ENCODE data around the gene SMARCD2. TPM values are rescaled to one million over a fixed set of nuclear protein-coding genes. Genes with fewer than 3 reads are reported as not detected.
"Not testable (repeated sequence)": the region's sequence is repeated elsewhere in the genome, so short reads cannot be mapped to it uniquely, and the experiment has no call there.

Gene SMARCD2
- 78.7 and 107 TPM in 2 replicates for total RNA-seq

DNA sequence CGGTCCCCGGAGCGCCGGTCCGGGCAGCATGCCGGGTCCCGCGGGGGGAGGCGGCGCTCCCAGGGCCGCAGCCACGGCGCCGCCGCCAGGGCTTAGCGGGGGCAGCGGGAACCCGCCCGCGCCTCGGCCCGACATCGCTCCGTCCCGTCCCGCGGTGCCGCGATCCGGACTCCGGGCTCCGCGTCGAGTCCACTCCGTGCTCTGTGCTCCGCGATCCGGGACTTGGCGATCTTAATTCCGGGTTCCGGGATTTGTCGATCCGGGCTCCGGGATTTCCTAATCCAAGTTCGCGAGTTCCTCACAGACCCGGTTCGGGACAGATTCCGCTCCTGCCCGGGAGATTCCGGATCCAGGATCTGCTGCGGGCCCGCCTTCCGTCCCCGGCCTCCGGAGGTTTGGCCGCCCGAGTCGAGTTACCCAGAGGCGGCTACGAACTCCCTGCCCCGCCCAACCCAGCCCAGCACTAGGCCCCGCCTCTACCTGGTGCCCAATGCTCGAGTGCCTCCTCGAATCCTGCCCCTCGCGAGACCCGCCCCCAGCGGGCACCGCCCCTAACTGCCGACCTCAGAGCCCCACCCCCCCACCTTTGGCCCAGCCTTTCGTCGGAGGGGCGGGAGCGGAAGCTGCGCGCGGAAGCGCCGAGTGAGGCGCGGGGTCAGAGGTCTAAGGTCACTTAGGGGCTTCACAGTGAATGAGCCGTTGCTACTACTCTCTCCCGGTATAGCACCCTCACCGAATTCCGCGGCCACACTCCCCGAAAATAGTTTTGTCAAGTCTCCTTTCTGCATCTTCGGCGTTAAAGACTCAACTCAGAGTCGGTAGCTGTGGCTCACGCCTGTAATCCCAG lies at the start of gene SMARCD2:
TSS of gene SMARCD2 (minus strand) at position 146 of the 847 bp plus-strand sequence. CDS start at position 135, 11 bp downstream.
- peak within 1 kb of the TSS; percentile 76 for H3K4me3 ChIP-seq (ENCODE audit: low read depth, low read length)
- no peaks in the 10 kb centered on the region for H3K27me3 ChIP-seq (ENCODE audit: control insufficient read depth, insufficient read depth, low read length)
- no peaks in the 10 kb centered on the region for H3K36me3 ChIP-seq (ENCODE audit: control insufficient read depth, insufficient read depth, low read length)
- TF ChIP-seq, protein P1, sequence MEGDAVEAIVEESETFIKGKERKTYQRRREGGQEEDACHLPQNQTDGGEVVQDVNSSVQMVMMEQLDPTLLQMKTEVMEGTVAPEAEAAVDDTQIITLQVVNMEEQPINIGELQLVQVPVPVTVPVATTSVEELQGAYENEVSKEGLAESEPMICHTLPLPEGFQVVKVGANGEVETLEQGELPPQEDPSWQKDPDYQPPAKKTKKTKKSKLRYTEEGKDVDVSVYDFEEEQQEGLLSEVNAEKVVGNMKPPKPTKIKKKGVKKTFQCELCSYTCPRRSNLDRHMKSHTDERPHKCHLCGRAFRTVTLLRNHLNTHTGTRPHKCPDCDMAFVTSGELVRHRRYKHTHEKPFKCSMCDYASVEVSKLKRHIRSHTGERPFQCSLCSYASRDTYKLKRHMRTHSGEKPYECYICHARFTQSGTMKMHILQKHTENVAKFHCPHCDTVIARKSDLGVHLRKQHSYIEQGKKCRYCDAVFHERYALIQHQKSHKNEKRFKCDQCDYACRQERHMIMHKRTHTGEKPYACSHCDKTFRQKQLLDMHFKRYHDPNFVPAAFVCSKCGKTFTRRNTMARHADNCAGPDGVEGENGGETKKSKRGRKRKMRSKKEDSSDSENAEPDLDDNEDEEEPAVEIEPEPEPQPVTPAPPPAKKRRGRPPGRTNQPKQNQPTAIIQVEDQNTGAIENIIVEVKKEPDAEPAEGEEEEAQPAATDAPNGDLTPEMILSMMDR (IDR thresholded peaks at IDR 0.05; ENCODE audit: insufficient read depth, low read length, poor library complexity, severe bottlenecking): no peak
- peak; percentile 85 for DNase-seq (ENCODE audit: low read depth)

DNA sequence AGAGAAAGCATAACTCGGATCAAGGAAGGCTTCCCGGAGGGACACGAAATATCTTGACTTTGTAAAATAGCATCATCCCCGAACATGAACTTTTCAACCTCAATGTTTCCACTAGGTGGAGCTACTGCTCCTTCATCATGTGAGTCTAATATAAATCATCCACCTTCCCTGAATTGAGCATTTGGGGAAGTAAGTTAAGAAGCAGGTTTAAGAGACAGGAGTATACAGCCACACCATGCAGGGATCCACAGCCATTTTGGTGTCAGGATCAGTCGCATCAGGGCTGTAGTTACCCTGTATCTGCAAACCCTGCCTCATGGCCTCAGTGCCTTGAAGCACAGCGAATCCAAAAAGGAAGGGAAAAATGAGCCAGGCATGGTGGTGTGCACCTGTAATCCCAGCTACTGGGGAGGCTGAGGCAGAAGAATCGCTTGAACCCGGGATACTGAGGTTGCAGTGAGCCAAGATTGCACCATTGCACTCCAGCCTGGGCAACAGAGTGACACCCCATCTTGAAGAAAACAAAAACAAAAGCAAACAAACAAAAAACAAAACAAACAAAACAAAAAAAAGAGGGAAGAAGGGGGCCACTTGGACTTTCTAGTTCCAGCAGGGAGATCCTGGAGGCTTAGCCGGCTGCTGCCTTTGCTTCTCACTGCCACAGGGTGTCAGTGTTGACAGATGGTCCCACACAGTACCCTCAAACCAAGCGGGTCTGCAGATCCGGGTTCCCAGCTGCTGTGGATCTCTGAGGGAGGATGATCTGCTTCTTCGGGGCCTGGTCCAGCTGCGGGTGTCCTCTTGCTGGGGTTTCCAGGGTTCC lies 46.8 kb upstream of the SMARCD2 start:
- not testable (repeated sequence) for DNase-seq (ENCODE audit: low read depth); H3K4me3 ChIP-seq (ENCODE audit: low read depth, low read length)

DNA sequence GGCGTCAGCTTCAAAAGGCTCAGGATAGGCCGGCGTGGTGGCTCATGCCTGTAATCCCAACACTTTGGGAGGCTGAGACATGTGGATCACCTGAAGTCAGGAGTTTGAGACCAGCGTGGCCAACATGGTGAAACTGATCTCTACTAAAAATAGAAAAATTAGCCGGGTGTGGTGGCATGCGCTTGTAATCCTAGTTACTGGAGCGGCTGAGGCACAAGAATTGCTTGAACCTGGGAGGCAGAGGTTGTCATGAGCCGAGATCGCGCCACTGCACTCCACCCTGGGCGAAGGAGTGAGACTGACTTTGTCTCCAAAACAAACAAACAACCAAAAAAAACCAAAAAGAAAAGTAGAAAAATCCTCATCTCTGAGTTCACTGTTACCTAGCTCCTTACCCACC lies 42.6 kb upstream of the SMARCD2 start:
- H3K27me3 ChIP-seq (ENCODE audit: control insufficient read depth, insufficient read depth, low read length); H3K4me3 ChIP-seq (ENCODE audit: low read depth, low read length): not testable (repeated sequence)

More for the DNA sequence above, 46.8 kb upstream of the SMARCD2 start:
- not testable (repeated sequence) for H3K36me3 ChIP-seq (ENCODE audit: control insufficient read depth, insufficient read depth, low read length); H3K27me3 ChIP-seq (ENCODE audit: control insufficient read depth, insufficient read depth, low read length)
- TF ChIP-seq, protein P1 (IDR thresholded peaks at IDR 0.05; ENCODE audit: insufficient read depth, low read length, poor library complexity, severe bottlenecking): peak; percentile 28

DNA sequence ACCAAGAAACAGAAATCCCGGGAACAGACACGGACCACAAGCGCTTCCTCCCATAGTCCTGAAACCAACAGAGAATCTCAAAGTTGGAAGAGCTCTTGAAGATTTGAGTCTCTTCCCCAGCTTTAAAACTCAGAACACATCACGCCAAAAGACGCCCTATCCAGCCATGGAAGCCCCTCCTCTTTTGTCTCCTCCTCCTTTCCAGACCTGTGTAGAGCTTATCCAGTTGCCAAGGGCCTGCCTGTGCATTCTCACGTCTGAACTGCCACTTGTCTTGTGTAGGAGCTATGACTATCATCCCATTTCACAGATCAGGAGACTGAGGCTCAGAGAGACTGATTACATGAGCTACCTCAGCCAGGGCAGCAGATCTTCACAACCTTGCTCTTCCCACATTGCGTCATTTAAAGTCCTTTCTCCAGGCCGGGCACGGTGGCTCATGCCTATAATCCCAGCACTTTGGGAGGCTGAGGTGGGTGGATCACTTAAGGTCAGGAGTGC lies 40.2 kb upstream of the SMARCD2 start:
- not testable (repeated sequence) for H3K27me3 ChIP-seq (ENCODE audit: control insufficient read depth, insufficient read depth, low read length); DNase-seq (ENCODE audit: low read depth); H3K36me3 ChIP-seq (ENCODE audit: control insufficient read depth, insufficient read depth, low read length); H3K4me3 ChIP-seq (ENCODE audit: low read depth, low read length)

More for the DNA sequence above, 42.6 kb upstream of the SMARCD2 start:
- H3K36me3 ChIP-seq (ENCODE audit: control insufficient read depth, insufficient read depth, low read length); DNase-seq (ENCODE audit: low read depth): not testable (repeated sequence)

DNA sequence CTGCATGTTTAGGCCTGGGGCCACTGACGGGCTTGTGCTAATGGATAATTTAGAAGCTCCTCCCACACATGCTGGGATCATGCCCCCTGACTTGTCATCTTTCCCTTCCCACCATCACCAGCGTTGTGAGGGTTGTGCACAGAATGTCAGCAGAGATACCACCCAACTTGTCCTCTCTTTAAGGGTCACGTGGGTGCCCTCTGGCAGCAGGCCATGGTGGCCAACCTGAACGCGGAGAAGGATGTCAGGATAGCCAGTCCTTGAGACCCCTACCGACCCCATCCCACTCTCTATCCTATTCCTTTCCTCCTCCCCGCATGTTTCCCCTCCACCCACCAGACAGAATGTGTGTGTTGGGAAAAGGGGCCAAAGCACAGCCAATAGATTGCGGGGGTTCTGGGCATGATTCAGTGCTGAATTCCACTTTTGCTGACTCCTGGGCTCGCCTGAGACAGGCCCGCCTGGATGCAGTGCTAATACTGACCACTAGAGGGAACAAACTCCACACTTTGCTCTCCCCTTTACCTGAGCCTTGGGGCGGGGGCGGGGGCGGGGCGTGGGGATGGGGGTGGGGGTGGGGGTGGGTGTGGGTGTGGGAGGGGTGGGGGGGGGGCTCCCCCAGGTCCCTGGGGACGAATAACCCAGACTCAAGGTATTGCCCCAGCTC lies 39.6 kb upstream of the SMARCD2 start, which contains the start of gene GH2:
TSS of gene GH2 (minus strand) at position 10 of the 667 bp plus-strand sequence. CDS start 143 bp downstream, outside the sequence.
- TF ChIP-seq, protein P1 (IDR thresholded peaks at IDR 0.05; ENCODE audit: insufficient read depth, low read length, poor library complexity, severe bottlenecking): peak; percentile 71
- no peak for DNase-seq (ENCODE audit: low read depth)
- peaks cover 2% of the 10 kb centered on the region for H3K27me3 ChIP-seq (ENCODE audit: control insufficient read depth, insufficient read depth, low read length)
- no peak within 1 kb of the TSS for H3K4me3 ChIP-seq (ENCODE audit: low read depth, low read length)
- no peaks in the 10 kb centered on the region for H3K36me3 ChIP-seq (ENCODE audit: control insufficient read depth, insufficient read depth, low read length)

DNA sequence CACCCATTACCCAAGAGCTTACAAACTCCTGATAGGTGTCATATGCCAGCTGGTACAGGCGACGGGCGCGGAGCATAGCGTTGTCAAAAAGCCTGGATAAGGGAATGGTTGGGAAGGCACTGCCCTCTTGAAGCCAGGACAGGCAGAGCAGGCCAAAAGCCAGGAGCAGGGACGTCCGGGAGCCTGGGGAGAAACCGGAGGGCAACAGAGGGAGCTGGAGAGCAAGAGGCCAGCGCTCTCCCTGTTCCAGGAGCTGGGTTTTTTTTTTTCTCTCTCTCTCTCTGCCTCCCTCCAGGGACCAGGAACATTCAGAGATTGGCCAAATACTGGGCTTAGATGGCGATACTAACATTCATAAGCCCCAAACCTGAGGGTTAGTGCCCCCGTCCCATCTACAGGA lies 38.9 kb upstream of the SMARCD2 start:
- H3K36me3 ChIP-seq (ENCODE audit: control insufficient read depth, insufficient read depth, low read length); DNase-seq (ENCODE audit: low read depth); H3K27me3 ChIP-seq (ENCODE audit: control insufficient read depth, insufficient read depth, low read length); H3K4me3 ChIP-seq (ENCODE audit: low read depth, low read length): not testable (repeated sequence)

DNA sequence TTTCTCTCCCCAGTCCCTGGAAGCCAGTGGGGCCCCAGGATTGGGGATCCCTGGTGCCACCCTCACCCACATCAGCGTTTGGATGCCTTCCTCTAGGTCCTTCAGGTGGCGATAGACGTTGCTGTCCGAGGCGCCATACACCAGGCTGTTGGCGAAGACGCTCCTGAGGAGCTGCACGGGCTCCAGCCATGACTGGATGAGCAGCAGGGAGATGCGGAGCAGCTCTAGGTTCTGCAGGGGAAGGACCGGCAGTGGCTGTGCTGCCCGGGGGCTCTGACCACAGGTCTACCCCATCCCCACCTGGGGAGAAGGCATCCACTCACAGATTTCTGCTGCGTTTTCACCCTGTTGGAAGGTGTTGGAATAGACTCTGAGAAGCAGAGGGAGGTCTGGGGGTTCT lies 38.2 kb upstream of the SMARCD2 start:
- H3K4me3 ChIP-seq (ENCODE audit: low read depth, low read length): no peak overlapping the region
- DNase-seq (ENCODE audit: low read depth): no peak
- TF ChIP-seq, protein P1 (IDR thresholded peaks at IDR 0.05; ENCODE audit: insufficient read depth, low read length, poor library complexity, severe bottlenecking): no peak
- H3K27me3 ChIP-seq (ENCODE audit: control insufficient read depth, insufficient read depth, low read length): peaks cover 2% of the 10 kb centered on the region
- no peaks in the 10 kb centered on the region for H3K36me3 ChIP-seq (ENCODE audit: control insufficient read depth, insufficient read depth, low read length)

DNA sequence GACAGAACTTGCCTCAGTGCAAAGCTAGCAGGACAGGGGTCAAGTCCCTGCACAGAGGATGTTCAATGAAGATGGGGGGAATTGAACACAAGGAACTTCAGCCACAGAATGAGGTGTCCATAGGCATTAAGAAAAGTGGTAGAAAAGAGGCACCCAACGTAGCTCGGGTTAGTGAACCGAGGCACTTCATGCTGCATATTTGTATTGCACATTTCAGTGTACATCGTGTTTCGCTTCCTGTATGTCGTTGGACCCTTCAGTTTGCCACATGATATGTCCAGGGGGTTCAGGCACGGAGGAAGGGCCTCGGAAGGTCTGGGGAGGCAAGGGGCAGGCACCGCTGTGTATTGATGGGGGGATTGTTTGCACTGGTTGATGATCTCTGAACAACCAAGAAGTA lies 35.9 kb upstream of the SMARCD2 start:
- not testable (repeated sequence) for H3K27me3 ChIP-seq (ENCODE audit: control insufficient read depth, insufficient read depth, low read length); DNase-seq (ENCODE audit: low read depth); H3K4me3 ChIP-seq (ENCODE audit: low read depth, low read length); H3K36me3 ChIP-seq (ENCODE audit: control insufficient read depth, insufficient read depth, low read length)

DNA sequence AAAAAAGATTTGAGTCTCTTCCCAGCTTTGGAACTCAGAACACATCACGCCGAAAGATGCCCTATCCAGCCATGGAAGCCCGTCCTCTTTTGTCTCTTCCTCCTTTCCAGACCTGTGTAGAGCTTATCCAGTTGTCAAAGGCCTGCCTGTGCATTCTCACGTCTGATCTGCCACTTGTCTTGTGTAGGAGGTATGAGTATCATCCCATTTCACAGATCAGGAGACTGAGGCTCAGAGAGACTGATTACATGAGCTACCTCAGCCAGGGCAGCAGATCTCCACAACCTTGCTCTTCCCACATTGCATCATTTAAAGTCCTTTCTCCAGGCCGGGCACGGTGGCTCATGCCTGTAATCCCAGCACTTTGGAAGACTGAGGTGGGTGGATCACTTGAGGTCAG lies 32.2 kb upstream of the SMARCD2 start:
- H3K27me3 ChIP-seq (ENCODE audit: control insufficient read depth, insufficient read depth, low read length); H3K36me3 ChIP-seq (ENCODE audit: control insufficient read depth, insufficient read depth, low read length); H3K4me3 ChIP-seq (ENCODE audit: low read depth, low read length); DNase-seq (ENCODE audit: low read depth): not testable (repeated sequence)

Measured in kidney epithelial cell (primary cell).